ENCODE measurements around the gene PLSCR1. TPM values are rescaled to one million over a fixed set of nuclear protein-coding genes. Genes with fewer than 3 reads are reported as not detected.
"Not testable (repeated sequence)": the region's sequence is repeated elsewhere in the genome, so short reads cannot be mapped to it uniquely, and the experiment has no call there.

The PLSCR1 gene
- total RNA-seq, 2 experiments from 2014 or later: 65.1 to 66.1 TPM

- Mint-ChIP-seq H3K36me3 (ENCODE audit: low read depth) (no peaks in the 10 kb centered on the region), H3K4me1 (peaks cover 14% of the 10 kb centered on the region), H3K9me3 (ENCODE audit: low read depth) (peaks cover 7% of the 10 kb centered on the region), H3K4me3 (no peak overlapping the region), H3K27ac (no peak overlapping the region), H3K27me3 (peaks cover 7% of the 10 kb centered on the region)
- ChIA-PET CTCF (no interaction called here), POLR2A (no interaction called here)
- DNase-seq (no peak), ATAC-seq (peak; percentile 8)
- intact Hi-C loops (cut with DNase I, micrococcal nuclease): no loop called here
These were observed 48.2 kb downstream of the PLSCR1 start for GRCh38 chr3:146496251-146496650.

- DNase-seq (no peak), ATAC-seq (no peak)
- intact Hi-C loops (cut with DNase I, micrococcal nuclease): no loop called here
- Mint-ChIP-seq H3K36me3 (ENCODE audit: low read depth) (no peaks in the 10 kb centered on the region), H3K27ac (no peak overlapping the region), H3K9me3 (ENCODE audit: low read depth) (peaks cover 21% of the 10 kb centered on the region), H3K4me1 (peaks cover 14% of the 10 kb centered on the region), H3K27me3 (peaks cover 7% of the 10 kb centered on the region), H3K4me3 (no peak overlapping the region)
- ChIA-PET POLR2A (no interaction called here), CTCF (interaction anchor here (0.7 to 1.4 kb wide), 2 partner anchors 11 to 35 kb away, joined by 3 read pairs; no protein-coding TSS in a partner anchor)
These were observed 50.6 kb downstream of the PLSCR1 start for GRCh38 chr3:146493761-146494160.

GRCh38 chr3:146493221-146493620 lies 51.2 kb downstream of the PLSCR1 start:
- DNase-seq: no peak
- CTCF ChIA-PET: interaction anchor here (1.4 kb wide), 1 partner anchor 12 kb away, joined by 3 read pairs; no protein-coding TSS in a partner anchor
- intact Hi-C loops (cut with DNase I, micrococcal nuclease): no loop called here
- no peaks in the 10 kb centered on the region for H3K36me3 Mint-ChIP-seq (ENCODE audit: low read depth)
- no peak overlapping the region for H3K4me3 Mint-ChIP-seq
- POLR2A ChIA-PET: no interaction called here
- H3K9me3 Mint-ChIP-seq (ENCODE audit: low read depth): peaks cover 21% of the 10 kb centered on the region
- H3K27me3 Mint-ChIP-seq: peaks cover 7% of the 10 kb centered on the region
- peaks cover 11% of the 10 kb centered on the region for H3K4me1 Mint-ChIP-seq
- no peak overlapping the region for H3K27ac Mint-ChIP-seq
- ATAC-seq: no peak

GRCh38 chr3:146491303-146491702 lies 53.1 kb downstream of the PLSCR1 start:
- ChIA-PET CTCF (no interaction called here), POLR2A (no interaction called here)
- Mint-ChIP-seq H3K4me3 (no peak overlapping the region), H3K4me1 (peaks cover 2% of the 10 kb centered on the region), H3K36me3 (ENCODE audit: low read depth) (no peaks in the 10 kb centered on the region), H3K27me3 (peaks cover 9% of the 10 kb centered on the region), H3K9me3 (ENCODE audit: low read depth) (peaks cover 21% of the 10 kb centered on the region), H3K27ac (no peak overlapping the region)
- DNase-seq (no peak), ATAC-seq (no peak)
- intact Hi-C loops (cut with DNase I, micrococcal nuclease): no loop called here

GRCh38 chr3:146485297-146485696 lies 59.1 kb downstream of the PLSCR1 start:
- no peak overlapping the region for H3K27ac Mint-ChIP-seq
- POLR2A ChIA-PET: no interaction called here
- ATAC-seq (no peak), DNase-seq (no peak)
- CTCF ChIA-PET: no interaction called here
- no peaks in the 10 kb centered on the region for H3K4me1 Mint-ChIP-seq
- no peaks in the 10 kb centered on the region for H3K36me3 Mint-ChIP-seq (ENCODE audit: low read depth)
- peaks cover 13% of the 10 kb centered on the region for H3K27me3 Mint-ChIP-seq
- no peak overlapping the region for H3K4me3 Mint-ChIP-seq
- intact Hi-C loops (cut with DNase I, micrococcal nuclease): no loop called here
- H3K9me3 Mint-ChIP-seq (ENCODE audit: low read depth): peaks cover 15% of the 10 kb centered on the region

GRCh38 chr3:146476094-146476740 lies 68.2 kb downstream of the PLSCR1 start:
- DNase-seq (no peak), ATAC-seq (no peak)
- H3K36me3 Mint-ChIP-seq (ENCODE audit: low read depth): no peaks in the 10 kb centered on the region
- no peaks in the 10 kb centered on the region for H3K9me3 Mint-ChIP-seq (ENCODE audit: low read depth)
- no peak overlapping the region for H3K27ac Mint-ChIP-seq
- CTCF ChIA-PET: no interaction called here
- H3K27me3 Mint-ChIP-seq: peaks cover 18% of the 10 kb centered on the region
- H3K4me1 Mint-ChIP-seq: no peaks in the 10 kb centered on the region
- H3K4me3 Mint-ChIP-seq: no peak overlapping the region
- POLR2A ChIA-PET: no interaction called here
- intact Hi-C loops (cut with DNase I, micrococcal nuclease): no loop called here

GRCh38 chr3:146474976-146475375 lies 69.4 kb downstream of the PLSCR1 start:
- ATAC-seq; H3K4me1 Mint-ChIP-seq; H3K4me3 Mint-ChIP-seq; H3K27ac Mint-ChIP-seq; CTCF ChIA-PET; H3K9me3 Mint-ChIP-seq (ENCODE audit: low read depth); intact Hi-C loops (cut with DNase I, micrococcal nuclease); DNase-seq; H3K36me3 Mint-ChIP-seq (ENCODE audit: low read depth); POLR2A ChIA-PET: not testable (repeated sequence)
- peaks cover 16% of the 10 kb centered on the region for H3K27me3 Mint-ChIP-seq

GRCh38 chr3:146473726-146474125 lies 70.7 kb downstream of the PLSCR1 start:
- no peak overlapping the region for H3K4me3 Mint-ChIP-seq
- POLR2A ChIA-PET: no interaction called here

GRCh38 chr3:146472611-146473010 lies 71.8 kb downstream of the PLSCR1 start:
- CTCF ChIA-PET: no interaction called here
- DNase-seq (no peak), ATAC-seq (no peak)
- no peak overlapping the region for H3K4me3 Mint-ChIP-seq
- H3K36me3 Mint-ChIP-seq (ENCODE audit: low read depth): no peaks in the 10 kb centered on the region
- POLR2A ChIA-PET: no interaction called here
- no peaks in the 10 kb centered on the region for H3K9me3 Mint-ChIP-seq (ENCODE audit: low read depth)
- peaks cover 7% of the 10 kb centered on the region for H3K27me3 Mint-ChIP-seq
- no peak overlapping the region for H3K27ac Mint-ChIP-seq
- intact Hi-C loops (cut with DNase I, micrococcal nuclease): no loop called here
- no peaks in the 10 kb centered on the region for H3K4me1 Mint-ChIP-seq

More at GRCh38 chr3:146473726-146474125, 70.7 kb downstream of the PLSCR1 start:
- CTCF ChIA-PET: no interaction called here
- Mint-ChIP-seq H3K27me3 (peaks cover 11% of the 10 kb centered on the region), H3K27ac (no peak overlapping the region), H3K36me3 (ENCODE audit: low read depth) (no peaks in the 10 kb centered on the region), H3K4me1 (no peaks in the 10 kb centered on the region), H3K9me3 (ENCODE audit: low read depth) (no peaks in the 10 kb centered on the region)
- no peak for ATAC-seq
- intact Hi-C loops (cut with DNase I, micrococcal nuclease): no loop called here
- DNase-seq: no peak

- no peaks in the 10 kb centered on the region for H3K36me3 Mint-ChIP-seq (ENCODE audit: low read depth)
- no peak overlapping the region for H3K27ac Mint-ChIP-seq
- H3K4me3 Mint-ChIP-seq: no peak overlapping the region
- H3K27me3 Mint-ChIP-seq: peaks cover 7% of the 10 kb centered on the region
- POLR2A ChIA-PET: no interaction called here
- H3K9me3 Mint-ChIP-seq (ENCODE audit: low read depth): no peaks in the 10 kb centered on the region
- CTCF ChIA-PET: no interaction called here
- ATAC-seq (no peak), DNase-seq (no peak)
- intact Hi-C loops (cut with DNase I, micrococcal nuclease): no loop called here
- no peaks in the 10 kb centered on the region for H3K4me1 Mint-ChIP-seq
These were observed 73.4 kb downstream of the PLSCR1 start for GRCh38 chr3:146471012-146471411.

GRCh38 chr3:146470425-146470990 lies 73.9 kb downstream of the PLSCR1 start:
- no peak for DNase-seq
- intact Hi-C loops (cut with DNase I, micrococcal nuclease): no loop called here
- H3K27ac Mint-ChIP-seq: no peak overlapping the region
- H3K4me1 Mint-ChIP-seq: peaks cover 3% of the 10 kb centered on the region
- peaks cover 7% of the 10 kb centered on the region for H3K27me3 Mint-ChIP-seq
- CTCF ChIA-PET: no interaction called here
- no peaks in the 10 kb centered on the region for H3K9me3 Mint-ChIP-seq (ENCODE audit: low read depth)
- H3K36me3 Mint-ChIP-seq (ENCODE audit: low read depth): no peaks in the 10 kb centered on the region
- H3K4me3 Mint-ChIP-seq: peak overlapping the region; percentile 67
- POLR2A ChIA-PET: no interaction called here
- no peak for ATAC-seq
